Activated CD8-positive, alpha-beta memory T cell treated with anti-CD3 and anti-CD28 coated beads for 36 hours (primary cell): ENCODE data around the gene TMEM255A. TPM values are rescaled to one million over a fixed set of nuclear protein-coding genes. Genes with fewer than 3 reads are reported as not detected.

Source experiments
- CTCF ChIA-PET: fragments of 350-600 bp; sonication (Branson Sonifier 250); formaldehyde crosslinking; loops from one replicate; lab custom pipeline; 2021; ENCODE audit warnings: antibody characterized with exemption; lab: Charles Lee
- POLR2A ChIA-PET: fragments of 350-600 bp; sonication (Branson Sonifier 250); formaldehyde crosslinking; loops from one replicate; lab custom pipeline; 2021; ENCODE audit warnings: antibody characterized with exemption; lab: Charles Lee
- total RNA-seq, 2 experiments: library from RNA; stranded (reverse); gene quantifications; one replicate each; pipeline ENCODE4 v1.2.3, GENCODE V29; 2021

Gene TMEM255A
- total RNA-seq, 2 experiments from 2014 or later = not detected

DNA sequence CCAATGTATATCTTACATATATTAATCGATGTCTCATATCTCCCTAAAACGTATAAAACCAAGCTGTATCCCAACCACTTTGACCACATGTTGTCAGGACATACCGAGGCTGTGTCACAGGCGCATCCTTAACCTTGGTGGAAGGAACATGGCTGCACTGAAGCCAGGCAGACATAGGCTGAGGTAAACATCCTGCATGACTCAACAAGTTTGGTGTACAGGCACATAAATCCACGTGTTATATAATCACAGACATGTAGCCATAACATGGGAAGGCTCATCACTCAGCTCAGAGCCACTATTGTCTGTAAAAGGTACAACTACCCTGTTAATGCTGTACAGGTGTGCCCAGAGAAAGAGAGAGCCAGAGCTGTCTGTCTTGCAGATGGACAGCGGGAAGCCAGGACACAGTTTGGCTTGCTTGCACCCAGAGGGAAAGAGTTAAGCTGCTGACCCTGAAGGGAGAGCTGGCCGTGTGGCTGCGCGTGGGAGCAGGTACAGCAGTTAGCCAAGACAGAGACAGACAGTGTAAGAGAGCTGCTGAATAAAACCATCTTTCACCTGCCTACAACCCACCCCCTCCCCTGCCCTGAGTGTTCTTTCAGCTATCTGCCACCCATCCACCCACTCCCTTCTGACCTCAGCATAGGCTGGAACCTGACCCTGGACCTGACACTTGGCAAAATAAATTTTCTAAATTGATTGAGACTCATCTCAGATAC lies 82.9 kb downstream of the TMEM255A start:
- ChIA-PET POLR2A (no interaction called here), CTCF (interaction anchor here (2.0 kb wide), 1 partner anchor 15 kb away, joined by 4 read pairs; no protein-coding TSS in a partner anchor)

DNA sequence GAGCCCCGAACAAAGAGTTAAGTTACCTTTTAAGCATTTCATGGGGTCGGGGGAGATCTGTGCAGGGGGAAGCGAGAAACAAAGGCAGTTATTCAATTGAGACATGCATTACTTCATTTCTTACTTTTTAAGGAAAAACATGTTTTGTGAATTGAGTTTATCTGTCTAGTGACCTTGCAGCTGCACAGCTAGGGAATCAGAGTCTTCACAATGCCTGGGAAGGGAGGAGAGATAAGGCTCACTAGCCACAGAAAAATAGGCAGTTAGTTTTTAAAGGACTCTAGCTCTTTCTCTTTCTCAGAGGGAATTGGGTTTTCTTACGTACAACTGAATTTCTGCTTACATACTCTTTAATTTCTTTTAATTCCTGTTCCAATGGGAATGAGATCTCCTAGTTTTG lies 86.9 kb downstream of the TMEM255A start:
- POLR2A ChIA-PET = no interaction called here
- CTCF ChIA-PET = no interaction called here

DNA sequence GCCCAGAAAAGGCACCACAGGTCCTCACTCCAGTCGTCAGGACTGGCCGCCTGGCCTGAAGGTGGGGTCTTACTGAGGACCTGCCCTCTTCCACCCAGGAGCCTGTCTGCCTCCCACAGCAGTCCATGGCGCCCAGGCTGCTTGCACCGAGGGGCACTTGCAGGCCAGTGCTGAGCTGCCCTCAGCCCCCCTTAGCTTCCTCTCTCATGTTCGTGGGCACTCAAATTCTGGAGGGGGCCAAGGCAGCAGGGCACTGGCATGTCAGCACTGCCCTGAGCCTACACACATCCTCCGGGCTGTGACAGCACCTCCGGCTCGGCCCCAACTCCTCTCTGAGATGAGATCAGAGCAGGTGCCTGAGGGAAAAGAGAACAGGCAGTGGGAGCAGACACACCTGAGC lies 87.9 kb downstream of the TMEM255A start:
- ChIA-PET POLR2A (no interaction called here), CTCF (no interaction called here)

DNA sequence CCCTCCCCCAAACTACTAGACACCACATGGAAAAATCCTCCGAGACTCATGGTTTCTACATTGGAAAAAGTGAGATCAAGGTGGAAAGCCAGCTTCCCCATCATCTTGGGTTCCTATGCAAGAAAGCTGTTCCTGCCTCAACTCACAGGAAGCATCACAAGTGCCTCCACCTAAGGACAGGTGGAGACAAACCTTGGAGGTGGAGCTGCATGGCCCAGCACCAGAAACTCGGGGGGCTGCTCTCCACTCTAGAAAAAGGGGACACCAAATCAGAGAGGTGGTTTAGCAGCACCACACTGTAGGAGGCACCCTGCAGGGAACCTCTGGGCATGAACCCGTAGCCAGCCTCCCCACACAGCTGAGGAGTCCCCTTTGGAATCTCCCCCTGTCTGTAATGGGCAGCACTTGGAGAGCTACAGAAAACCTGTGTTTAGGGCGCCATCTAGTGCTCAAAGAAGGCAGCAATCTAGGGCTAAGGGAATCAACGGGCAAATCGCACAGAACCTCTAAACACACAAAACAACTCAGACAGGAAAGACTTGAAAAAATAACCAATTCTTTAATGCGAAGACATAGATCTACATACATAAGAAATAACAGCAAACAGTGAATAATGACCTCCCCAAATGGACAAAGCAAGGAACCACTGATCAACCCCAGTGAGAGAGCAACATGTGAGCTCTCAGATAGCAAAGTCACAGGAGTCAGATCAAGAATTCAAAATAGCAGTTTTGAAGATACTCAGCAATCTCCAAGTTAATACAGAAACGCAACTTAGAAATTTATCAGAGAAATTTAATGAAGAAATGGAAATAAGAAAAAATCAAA lies 97.6 kb downstream of the TMEM255A start:
- ChIA-PET CTCF (interaction anchor here (1.2 to 2.2 kb wide), 2 partner anchors 10 to 16 kb away, joined by 4 to 5 read pairs; no protein-coding TSS in a partner anchor), POLR2A (no interaction called here)

Other genes starting within 250 kb of the TMEM255A start
- gene RHOXF2B, start 233.8 kb downstream of the TMEM255A start, total RNA-seq = not detected
- gene RHOXF1, start 195.5 kb downstream of the TMEM255A start, total RNA-seq = not detected
- not detected for gene RHOXF2, start 152.8 kb downstream of the TMEM255A start, total RNA-seq
- gene ZBTB33, start 60.6 kb downstream of the TMEM255A start, total RNA-seq = 10 to 100 TPM; 15.8 to 16.8 TPM
- gene ATP1B4, start 50.6 kb upstream of the TMEM255A start, total RNA-seq = not detected
- 10 to 100 TPM; 36.7 to 39.8 TPM for gene LAMP2, start 157.8 kb upstream of the TMEM255A start, total RNA-seq
- 10 to 100 TPM; 24.3 to 24.7 TPM for gene CUL4B, start 249.5 kb upstream of the TMEM255A start, total RNA-seq